Lower leg skin (tissue), 4 donors: ENCODE measurements around the gene CAPN5. TPM values are rescaled to one million over a fixed set of nuclear protein-coding genes. Genes with fewer than 3 reads are reported as not detected.

ENCODE experiments used
- DNase-seq, 2 donors: peaks; one replicate each; pipeline ENCODE4 v3.0.0-alpha.2; 2019; ENCODE audit warnings: low spot score in 2 of 2
- H3K4me3 ChIP-seq: fragments of 200-600 bp; sonication (generic); 2 replicates; pipeline ENCODE4 v1.5.1; 2017; ENCODE audit warnings: mild to moderate bottlenecking, low read depth; ENCODE audit not compliant: poor library complexity, severe bottlenecking
- POLR2A ChIP-seq, 2 donors: fragments of 450-650 bp; IDR thresholded peaks; one replicate each; pipeline ENCODE4 v1.6.1; 2016 to 2017; ENCODE audit warnings: antibody characterized with exemption in 2 of 2, mild to moderate bottlenecking in 1 of 2, moderate library complexity in 1 of 2
- WGBS, 2 donors: methylation state at CpG; one replicate each; pipeline ENCODE4 v1.1.5; 2018; 5-methylcytosine and 5-hydroxymethylcytosine counted together
- intact Hi-C: fragments of 100-400 bp; cut with DNase I; formaldehyde crosslinking; loops from one replicate; pipeline ENCODE4 v1.15.0; 2023; ENCODE audit warnings: low total_unique reads
- total RNA-seq, 4 donors: library from RNA; depleted of rRNA; stranded (reverse); fragments of >200 nt; gene quantifications; one replicate each; pipeline ENCODE4 v1.1.0, GENCODE V29; 2016
- TF ChIP-seq, protein P1 (sequence below), 3 donors: fragments of 450-650 bp; IDR thresholded peaks; one replicate each; pipeline ENCODE4 v1.5.1; 2016; ENCODE audit warnings: antibody characterized with exemption in 3 of 3, mild to moderate bottlenecking in 3 of 3, moderate library complexity in 2 of 3

CAPN5 gene
- total RNA-seq, 4 donors from 2014 or later, result 0.38 to 1.9 (median 1.2) TPM

DNA sequence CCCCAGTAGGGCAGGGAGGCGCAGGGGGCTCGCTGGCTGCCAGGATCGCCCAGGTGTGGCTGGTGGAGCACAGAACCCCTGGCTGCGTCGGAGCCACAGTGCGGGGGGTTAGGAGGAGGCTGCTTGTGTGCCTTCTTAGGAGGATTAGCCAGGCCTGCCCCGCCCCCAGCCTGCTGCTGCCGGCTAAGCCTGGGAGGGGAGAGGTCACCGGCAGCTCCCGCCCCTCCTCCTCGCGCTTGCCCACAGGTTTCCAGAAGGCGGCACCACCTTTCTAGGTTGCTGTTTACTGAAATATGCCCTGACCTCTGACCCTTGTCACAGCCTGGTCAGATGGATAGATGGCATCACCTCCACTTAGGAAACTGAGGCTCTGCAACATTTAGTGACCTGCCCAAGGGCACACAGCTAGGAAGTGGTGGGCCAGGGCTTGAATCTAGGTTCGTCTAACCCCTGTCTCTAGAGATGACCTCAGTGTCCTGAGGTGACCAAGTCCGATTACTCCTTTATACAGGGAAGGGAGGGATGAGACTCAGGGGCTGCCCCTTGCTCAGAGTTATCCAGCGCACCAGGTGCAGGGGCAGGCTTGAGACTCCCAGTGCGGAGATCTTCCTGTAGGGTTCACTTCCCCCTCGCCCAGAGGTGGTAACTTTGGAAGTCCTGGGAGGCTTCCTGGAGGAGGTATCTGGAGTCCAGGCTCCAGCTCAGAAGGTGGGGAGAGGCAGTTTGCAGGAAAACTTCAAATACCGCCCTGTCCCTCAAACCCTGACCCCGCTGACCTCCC lies 105.3 kb downstream of the CAPN5 start:
- intact Hi-C loops, result no loop called here
- no peak for DNase-seq
- 64 to 80% methylated on average over 19 of the region's 20 CpGs for WGBS, 2 donors
- no peak overlapping the region for H3K4me3 ChIP-seq
- no peak for TF ChIP-seq POLR2A (IDR thresholded peaks at IDR 0.05)
- TF ChIP-seq, protein P1, sequence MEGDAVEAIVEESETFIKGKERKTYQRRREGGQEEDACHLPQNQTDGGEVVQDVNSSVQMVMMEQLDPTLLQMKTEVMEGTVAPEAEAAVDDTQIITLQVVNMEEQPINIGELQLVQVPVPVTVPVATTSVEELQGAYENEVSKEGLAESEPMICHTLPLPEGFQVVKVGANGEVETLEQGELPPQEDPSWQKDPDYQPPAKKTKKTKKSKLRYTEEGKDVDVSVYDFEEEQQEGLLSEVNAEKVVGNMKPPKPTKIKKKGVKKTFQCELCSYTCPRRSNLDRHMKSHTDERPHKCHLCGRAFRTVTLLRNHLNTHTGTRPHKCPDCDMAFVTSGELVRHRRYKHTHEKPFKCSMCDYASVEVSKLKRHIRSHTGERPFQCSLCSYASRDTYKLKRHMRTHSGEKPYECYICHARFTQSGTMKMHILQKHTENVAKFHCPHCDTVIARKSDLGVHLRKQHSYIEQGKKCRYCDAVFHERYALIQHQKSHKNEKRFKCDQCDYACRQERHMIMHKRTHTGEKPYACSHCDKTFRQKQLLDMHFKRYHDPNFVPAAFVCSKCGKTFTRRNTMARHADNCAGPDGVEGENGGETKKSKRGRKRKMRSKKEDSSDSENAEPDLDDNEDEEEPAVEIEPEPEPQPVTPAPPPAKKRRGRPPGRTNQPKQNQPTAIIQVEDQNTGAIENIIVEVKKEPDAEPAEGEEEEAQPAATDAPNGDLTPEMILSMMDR (IDR thresholded peaks at IDR 0.05), result no peak

DNA sequence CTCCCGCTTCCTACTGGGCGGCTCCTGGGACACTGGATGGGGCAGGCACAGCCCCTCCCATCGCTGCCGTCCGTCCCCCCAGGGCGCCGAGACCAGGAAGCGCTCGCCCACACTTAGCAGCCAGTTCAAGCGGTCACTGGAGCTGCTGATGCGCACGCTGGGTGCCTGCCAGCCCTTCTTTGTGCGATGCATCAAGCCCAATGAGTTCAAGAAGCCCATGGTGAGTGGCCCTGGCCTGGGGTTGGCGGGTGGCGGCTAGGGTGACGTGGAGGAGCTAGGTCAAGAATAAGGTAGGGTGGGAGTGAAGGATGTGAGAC lies 105.9 kb downstream of the CAPN5 start:
- WGBS, 2 donors, result 75 to 79% methylated on average over 16 of the region's 16 CpGs
- no peak for DNase-seq
- intact Hi-C loops, result no loop called here

DNA sequence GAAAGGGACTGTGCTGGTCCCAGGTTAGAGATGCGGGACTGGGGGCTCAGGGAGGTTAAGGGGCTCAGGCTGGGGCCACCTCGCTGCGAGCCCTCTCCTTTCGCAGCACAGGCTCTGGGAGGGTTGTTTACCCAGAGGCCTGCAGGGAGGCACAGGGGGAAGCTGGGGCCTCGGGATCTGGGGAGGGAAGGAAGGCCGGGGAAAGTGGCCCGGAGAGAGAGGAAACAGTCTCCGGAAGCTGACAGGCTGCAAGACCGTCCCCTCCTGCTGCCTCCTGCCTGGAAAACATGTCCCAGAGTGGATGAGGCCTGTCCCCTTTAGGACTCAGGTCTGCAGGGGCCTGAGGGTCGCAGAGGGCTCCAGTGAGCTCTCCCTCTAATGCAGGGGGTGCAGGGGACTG lies 106.7 kb downstream of the CAPN5 start:
- 82 to 91% methylated on average over 10 of the region's 10 CpGs for WGBS, 2 donors
- intact Hi-C loops, result no loop called here
- no peak for DNase-seq
- H3K4me3 ChIP-seq, result no peak overlapping the region
- TF ChIP-seq, protein P1 (IDR thresholded peaks at IDR 0.05), result no peak
- TF ChIP-seq POLR2A (IDR thresholded peaks at IDR 0.05), result no peak

More for the DNA sequence above, 105.9 kb downstream of the CAPN5 start:
- no peak for TF ChIP-seq POLR2A (IDR thresholded peaks at IDR 0.05)
- TF ChIP-seq, protein P1 (IDR thresholded peaks at IDR 0.05), result no peak
- H3K4me3 ChIP-seq, result no peak overlapping the region

DNA sequence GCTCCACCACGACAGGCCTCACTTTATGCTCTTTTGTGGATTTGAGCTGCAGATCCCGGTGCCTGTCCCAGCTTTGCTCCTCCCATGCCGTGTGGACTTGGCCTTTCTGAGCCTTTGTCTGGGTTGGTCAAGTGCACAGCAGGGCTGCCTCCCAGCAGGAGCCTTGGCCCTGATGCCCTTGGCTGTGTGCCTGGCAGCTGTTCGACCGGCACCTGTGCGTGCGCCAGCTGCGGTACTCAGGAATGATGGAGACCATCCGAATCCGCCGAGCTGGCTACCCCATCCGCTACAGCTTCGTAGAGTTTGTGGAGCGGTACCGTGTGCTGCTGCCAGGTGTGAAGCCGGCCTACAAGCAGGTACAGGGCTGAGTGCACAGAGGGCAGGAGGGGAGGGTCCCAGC lies 107.8 kb downstream of the CAPN5 start:
- no peak for DNase-seq

DNA sequence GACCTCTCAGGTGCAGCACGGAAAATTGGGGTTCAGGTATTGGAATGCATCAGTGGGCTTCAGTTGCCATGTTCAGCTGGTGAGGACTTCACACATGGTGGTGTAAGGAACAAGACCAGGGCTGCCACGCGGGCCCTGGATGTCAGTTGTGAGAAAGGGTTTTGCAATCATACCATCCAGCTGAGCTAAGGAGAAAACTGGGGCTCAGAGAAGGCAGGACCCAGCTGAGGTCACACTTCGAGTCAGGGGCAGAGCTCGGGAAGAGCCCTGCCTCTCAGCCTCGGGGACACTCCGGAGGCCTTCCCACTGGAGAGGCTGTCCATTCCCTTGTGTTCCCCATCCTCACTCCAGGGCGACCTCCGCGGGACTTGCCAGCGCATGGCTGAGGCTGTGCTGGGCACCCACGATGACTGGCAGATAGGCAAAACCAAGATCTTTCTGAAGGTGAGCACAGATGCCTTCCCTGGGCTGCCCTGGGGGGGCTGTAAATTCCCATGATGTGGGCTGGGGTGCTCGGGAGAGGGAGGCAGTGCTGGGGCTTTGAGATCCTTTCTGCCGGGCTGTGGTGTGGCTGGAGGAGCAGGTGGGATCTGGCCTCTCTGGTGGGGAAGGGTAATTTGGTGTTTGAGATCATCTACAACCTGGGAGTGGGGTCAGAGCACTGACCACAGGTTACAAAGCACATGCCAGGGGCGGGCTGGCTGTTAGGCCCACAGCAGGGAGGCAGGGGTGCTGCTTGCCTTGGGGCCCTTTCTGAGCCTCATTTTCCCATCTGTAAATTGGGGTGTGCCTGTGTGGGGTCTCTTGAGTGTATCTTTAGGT lies 108.5 kb downstream of the CAPN5 start:
- H3K4me3 ChIP-seq, result no peak overlapping the region
- intact Hi-C loops, result no loop called here
- 83 to 87% methylated on average over 8 to 15 of the region's 15 CpGs for WGBS, 2 donors
- TF ChIP-seq, protein P1 (IDR thresholded peaks at IDR 0.05), result no peak
- no peak for TF ChIP-seq POLR2A (IDR thresholded peaks at IDR 0.05)
- peak in 1 of 2 donors; percentile 32 for DNase-seq

More for the DNA sequence above, 107.8 kb downstream of the CAPN5 start:
- 85 to 87% methylated on average over 12 to 16 of the region's 16 CpGs for WGBS, 2 donors
- intact Hi-C loops, result no loop called here
- no peak overlapping the region for H3K4me3 ChIP-seq
- TF ChIP-seq, protein P1 (IDR thresholded peaks at IDR 0.05), result no peak
- no peak for TF ChIP-seq POLR2A (IDR thresholded peaks at IDR 0.05)

Other genes starting within 250 kb of the CAPN5 start
- 1 to 10 TPM; 3.5 to 5.9 (median 5.1) TPM for gene ACER3, start 206.1 kb upstream of the CAPN5 start, total RNA-seq
- under 1 TPM in 2 of 4 donors, not detected in 2; 0.21 to 0.26 TPM for gene B3GNT6, start 32.6 kb upstream of the CAPN5 start, total RNA-seq
- not detected for gene OMP, start 35.9 kb downstream of the CAPN5 start, total RNA-seq
- gene MYO7A, start 61.3 kb downstream of the CAPN5 start, total RNA-seq, result 1 to 10 TPM in 3 of 4 donors, under 1 TPM in 1; 0.69 to 2.1 (median 1.4) TPM
- not detected for gene GDPD4, start 234.7 kb downstream of the CAPN5 start, total RNA-seq